Right cardiac atrium (tissue), 5 donors: ENCODE measurements around the gene HOXB1. TPM values are rescaled to one million over a fixed set of nuclear protein-coding genes. Genes with fewer than 3 reads are reported as not detected.
"Not testable (repeated sequence)": the region's sequence is repeated elsewhere in the genome, so short reads cannot be mapped to it uniquely, and the experiment has no call there.

Source experiments
- ATAC-seq, 2 donors: fragments of 200-7000 bp; cut with Tn5 transposase; one replicate each; pipeline versions ENCODE4 v1.8.0 to v1.9.1; 2020; ENCODE audit warnings: moderate library complexity in 2 of 2, mild to moderate bottlenecking in 1 of 2
- DNase-seq, 3 donors: peaks; one replicate each; pipeline ENCODE4 v3.0.0-alpha.2; 2020
- H3K27ac ChIP-seq: one replicate; pipeline ENCODE4 v1.5.1; 2013; ENCODE audit warnings: mild to moderate bottlenecking, low read length, control low read depth, moderate library complexity
- H3K27me3 ChIP-seq: one replicate; pipeline ENCODE4 v1.6.1; 2013; ENCODE audit not compliant: control insufficient read depth, insufficient read depth
- H3K4me1 ChIP-seq: one replicate; pipeline ENCODE4 v1.6.1; 2013; ENCODE audit warnings: low read length; ENCODE audit not compliant: control insufficient read depth, insufficient read depth
- H3K4me3 ChIP-seq: one replicate; pipeline ENCODE4 v1.5.1; 2013; ENCODE audit warnings: low read length, control low read depth
- H3K9me3 ChIP-seq: one replicate; pipeline ENCODE4 v1.6.1; 2013; ENCODE audit warnings: low read length; ENCODE audit not compliant: control insufficient read depth
- WGBS: extraction: QIAGEN DNeasy Blood & Tissue Kit; methylation state at CpG from one replicate; pipeline ENCODE4 v1.1.7; 2013; 5-methylcytosine and 5-hydroxymethylcytosine counted together
- intact Hi-C, 4 donors: fragments of 100-400 bp; cut with DNase I; formaldehyde crosslinking; loops; one replicate each; pipeline versions ENCODE4 v1.11.0 to v1.14.0; 2022 to 2023
- polyA plus RNA-seq: library from polyadenylated mRNA; stranded (reverse); fragments of 200-250 nt; gene quantifications from one replicate; pipeline ENCODE4 v1.2.3, GENCODE V29; 2013
- total RNA-seq, 4 donors: library from RNA; stranded (reverse); fragmentation: NEBNext Ultra II Directional; extraction: Animal tissue kit (Norgen Biotek cat#: 25700); gene quantifications; one replicate each; pipeline ENCODE4 v1.2.1, GENCODE V29; 2021
- donor health status: healthy with polysubstance abuse.
- donor health status: DM: no; HTN: yes; CAD: no.
- donor health status: DM: no; HTN: no; CAD: no.
- donor health status: DM: no; HTN: yes; CAD: no; lungs with severe emphysema.
- donor health status: DM: yes; HTN: yes; CAD: no.

The HOXB1 gene
- total and polyA plus RNA-seq, 5 donors: not detected

GRCh38 chr17:48484850-48485249, 46.0 kb downstream of the HOXB1 start:
- ATAC-seq: no peak
- intact Hi-C loops: no loop called here
- no peaks in the 10 kb centered on the region for H3K4me1 ChIP-seq
- peaks cover 1% of the 10 kb centered on the region for H3K27me3 ChIP-seq
- H3K27ac ChIP-seq: no peak overlapping the region
- DNase-seq: no peak
- H3K9me3 ChIP-seq: no peaks in the 10 kb centered on the region
- 87% methylated on average over 2 of the region's 2 CpGs for WGBS
- no peak overlapping the region for H3K4me3 ChIP-seq

DNA sequence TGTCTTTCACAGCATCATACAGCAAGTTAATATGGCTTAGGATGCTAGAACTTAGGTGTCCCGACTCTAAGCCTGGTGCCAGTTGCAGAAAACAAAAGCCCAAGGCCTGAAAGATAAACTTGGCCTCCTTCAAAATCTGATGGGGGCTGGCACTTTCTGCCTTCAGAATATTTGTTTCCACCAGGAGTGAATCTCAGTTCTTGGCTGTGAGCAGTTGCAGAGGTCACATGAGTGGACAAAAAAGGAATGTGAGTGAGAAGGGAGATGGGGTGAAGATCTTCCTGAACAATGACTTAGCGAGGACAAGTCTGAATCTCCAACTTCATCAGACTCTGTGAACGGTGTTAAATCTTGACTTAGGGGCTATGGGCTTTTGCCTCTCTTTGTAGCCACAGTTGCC, 46.6 kb downstream of the HOXB1 start:
- intact Hi-C loops: no loop called here
- no peak for ATAC-seq
- H3K4me1 ChIP-seq: no peaks in the 10 kb centered on the region
- whole genome bisulfite sequencing: 92% methylated on average over 3 of the region's 3 CpGs
- H3K9me3 ChIP-seq: no peaks in the 10 kb centered on the region
- no peaks in the 10 kb centered on the region for H3K27me3 ChIP-seq
- DNase-seq: no peak
- no peak overlapping the region for H3K4me3 ChIP-seq
- no peak overlapping the region for H3K27ac ChIP-seq

GRCh38 chr17:48483471-48484131, 47.2 kb downstream of the HOXB1 start:
- Histone ChIP-seq H3K4me3 (no peak overlapping the region), H3K9me3 (no peaks in the 10 kb centered on the region), H3K4me1 (no peaks in the 10 kb centered on the region), H3K27ac (no peak overlapping the region), H3K27me3 (no peaks in the 10 kb centered on the region)
- no peak for ATAC-seq
- no peak for DNase-seq
- WGBS: 28% methylated on average over 6 of the region's 6 CpGs
- intact Hi-C loops: no loop called here

GRCh38 chr17:48483004-48483403, 47.8 kb downstream of the HOXB1 start:
- Histone ChIP-seq H3K9me3 (no peaks in the 10 kb centered on the region), H3K4me1 (no peaks in the 10 kb centered on the region), H3K4me3 (no peak overlapping the region), H3K27me3 (no peaks in the 10 kb centered on the region), H3K27ac (no peak overlapping the region)
- no peak for ATAC-seq
- DNase-seq: no peak
- WGBS: 75% methylated on average over 6 of the region's 6 CpGs
- intact Hi-C loops: no loop called here

- ATAC-seq, H3K9me3 ChIP-seq, H3K27ac ChIP-seq, intact Hi-C loops, DNase-seq, H3K4me1 ChIP-seq, H3K4me3 ChIP-seq, H3K27me3 ChIP-seq: not testable (repeated sequence)
- 94% methylated on average over 4 of the region's 4 CpGs for WGBS
These were observed 48.5 kb downstream of the HOXB1 start for GRCh38 chr17:48482301-48482700.

- Histone ChIP-seq H3K4me1 (no peaks in the 10 kb centered on the region), H3K27ac (no peak overlapping the region), H3K4me3 (no peak overlapping the region), H3K9me3 (no peaks in the 10 kb centered on the region), H3K27me3 (no peaks in the 10 kb centered on the region)
- intact Hi-C loops: no loop called here
- DNase-seq: no peak
- 74% methylated on average over 2 of the region's 2 CpGs for WGBS
- no peak for ATAC-seq
These were observed 51.8 kb downstream of the HOXB1 start for GRCh38 chr17:48479014-48479402.

Other genes with a start within 250 kb of the HOXB1 start
- gene SKAP1, start 100.8 kb downstream of the HOXB1 start, total RNA-seq: under 1 TPM in 3 of 4 donors, not detected in 1; 0.38 to 0.77 (median 0.54) TPM
- 0.54 TPM for gene SKAP1, start 100.8 kb downstream of the HOXB1 start, polyA plus RNA-seq
- 1 to 10 TPM; 2.4 to 9.9 (median 6.0) TPM for gene HOXB2, start 14.1 kb upstream of the HOXB1 start, total RNA-seq
- 5.5 TPM for gene HOXB2, start 14.1 kb upstream of the HOXB1 start, polyA plus RNA-seq
- 1 to 10 TPM in 1 of 4 donors, under 1 TPM in 3; 0.38 to 1.1 (median 0.52) TPM for gene HOXB4, start 47.3 kb upstream of the HOXB1 start, total RNA-seq
- 1.1 TPM for gene HOXB4, start 47.3 kb upstream of the HOXB1 start, polyA plus RNA-seq
- gene HOXB3, start 59.2 kb upstream of the HOXB1 start, total RNA-seq: 1 to 10 TPM; 1.2 to 2.3 (median 2.2) TPM
- 2.8 TPM for gene HOXB3, start 59.2 kb upstream of the HOXB1 start, polyA plus RNA-seq
- gene HOXB5, start 62.8 kb upstream of the HOXB1 start, total RNA-seq: under 1 TPM in 3 of 4 donors, not detected in 1; 0.12 to 0.37 (median 0.14) TPM
- gene HOXB5, start 62.8 kb upstream of the HOXB1 start, polyA plus RNA-seq: 0.14 TPM
- 1 to 10 TPM in 2 of 4 donors, under 1 TPM in 2; 0.74 to 1.8 (median 1.0) TPM for gene HOXB6, start 74.0 kb upstream of the HOXB1 start, total RNA-seq
- gene HOXB6, start 74.0 kb upstream of the HOXB1 start, polyA plus RNA-seq: 1.1 TPM
- under 1 TPM; 0.50 to 0.80 (median 0.59) TPM for gene HOXB7, start 80.0 kb upstream of the HOXB1 start, total RNA-seq
- 0.48 TPM for gene HOXB7, start 80.0 kb upstream of the HOXB1 start, polyA plus RNA-seq
- gene HOXB8, start 84.3 kb upstream of the HOXB1 start, total RNA-seq: not detected
- not detected for gene HOXB8, start 84.3 kb upstream of the HOXB1 start, polyA plus RNA-seq
- not detected for gene HOXB9, start 95.3 kb upstream of the HOXB1 start, total RNA-seq
- gene HOXB9, start 95.3 kb upstream of the HOXB1 start, polyA plus RNA-seq: 0.02 TPM
- not detected for gene PRAC1, start 191.5 kb upstream of the HOXB1 start, total RNA-seq
- gene PRAC1, start 191.5 kb upstream of the HOXB1 start, polyA plus RNA-seq: not detected
- gene PRAC2, start 192.2 kb upstream of the HOXB1 start, total RNA-seq: not detected
- not detected for gene PRAC2, start 192.2 kb upstream of the HOXB1 start, polyA plus RNA-seq
- gene HOXB13, start 197.7 kb upstream of the HOXB1 start, total RNA-seq: not detected
- gene HOXB13, start 197.7 kb upstream of the HOXB1 start, polyA plus RNA-seq: not detected